ENCODE measurements around the gene TCF7L1.

TCF7L1 gene

DNA sequence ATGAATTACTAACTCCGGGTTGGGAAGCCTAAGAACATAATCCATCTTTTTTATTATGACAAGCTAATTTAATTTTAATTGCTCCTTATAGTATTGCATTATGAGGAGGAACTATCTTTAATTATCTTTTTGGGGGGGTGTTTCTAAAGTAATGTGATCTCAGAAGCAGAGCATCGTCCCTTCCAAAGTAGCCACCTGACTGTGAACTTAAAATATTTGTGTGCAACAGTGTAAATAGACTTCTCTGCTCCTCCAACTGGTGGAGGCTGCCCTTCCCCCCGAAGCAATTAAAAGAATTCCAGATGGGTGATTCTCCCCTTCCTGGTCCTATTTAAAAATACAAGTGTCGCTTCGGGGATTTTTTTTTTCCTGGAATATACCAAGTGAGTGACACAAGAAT lies 55.7 kb downstream of the TCF7L1 start:
- no peaks in the 10 kb centered on the region for H3K9me2 ChIP-seq (replicated peaks; ENCODE audit: low read depth, low read length)
- H3K4me3 ChIP-seq (ENCODE audit: low read length, poor library complexity, severe bottlenecking), result no peak overlapping the region
- H3F3A ChIP-seq (ENCODE audit: low read depth), result no peaks in the 10 kb centered on the region
- H3K79me2 ChIP-seq (ENCODE audit: insufficient read depth, low read length), result no peaks in the 10 kb centered on the region
- H3K4me2 ChIP-seq (ENCODE audit: low read depth, low read length, poor library complexity, severe bottlenecking), result no peak overlapping the region
- no peaks in the 10 kb centered on the region for H3K36me3 ChIP-seq (ENCODE audit: insufficient read depth, low read length)
- H3K9ac ChIP-seq (ENCODE audit: low read depth, low read length, poor library complexity, severe bottlenecking), result no peak overlapping the region
- no peak overlapping the region for H2AFZ ChIP-seq (ENCODE audit: low read length)
- H3K4me1 ChIP-seq (ENCODE audit: insufficient read depth, low read length, poor library complexity, severe bottlenecking), result no peaks in the 10 kb centered on the region
- H4K20me1 ChIP-seq (ENCODE audit: insufficient read depth, low read length, poor library complexity, severe bottlenecking), result no peaks in the 10 kb centered on the region
- no peaks in the 10 kb centered on the region for H3K27me3 ChIP-seq (ENCODE audit: insufficient read depth, low read length, poor library complexity, severe bottlenecking)
- TF ChIP-seq, protein P1, sequence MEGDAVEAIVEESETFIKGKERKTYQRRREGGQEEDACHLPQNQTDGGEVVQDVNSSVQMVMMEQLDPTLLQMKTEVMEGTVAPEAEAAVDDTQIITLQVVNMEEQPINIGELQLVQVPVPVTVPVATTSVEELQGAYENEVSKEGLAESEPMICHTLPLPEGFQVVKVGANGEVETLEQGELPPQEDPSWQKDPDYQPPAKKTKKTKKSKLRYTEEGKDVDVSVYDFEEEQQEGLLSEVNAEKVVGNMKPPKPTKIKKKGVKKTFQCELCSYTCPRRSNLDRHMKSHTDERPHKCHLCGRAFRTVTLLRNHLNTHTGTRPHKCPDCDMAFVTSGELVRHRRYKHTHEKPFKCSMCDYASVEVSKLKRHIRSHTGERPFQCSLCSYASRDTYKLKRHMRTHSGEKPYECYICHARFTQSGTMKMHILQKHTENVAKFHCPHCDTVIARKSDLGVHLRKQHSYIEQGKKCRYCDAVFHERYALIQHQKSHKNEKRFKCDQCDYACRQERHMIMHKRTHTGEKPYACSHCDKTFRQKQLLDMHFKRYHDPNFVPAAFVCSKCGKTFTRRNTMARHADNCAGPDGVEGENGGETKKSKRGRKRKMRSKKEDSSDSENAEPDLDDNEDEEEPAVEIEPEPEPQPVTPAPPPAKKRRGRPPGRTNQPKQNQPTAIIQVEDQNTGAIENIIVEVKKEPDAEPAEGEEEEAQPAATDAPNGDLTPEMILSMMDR (conservative IDR thresholded peaks at IDR 0.05; ENCODE audit: low read length), result no peak
- TF ChIP-seq EZH2phosphoT487 (IDR thresholded peaks at IDR 0.05; ENCODE audit: borderline replicate concordance), result no peak
- no peaks in the 10 kb centered on the region for H3K9me3 ChIP-seq (ENCODE audit: insufficient read depth, low read depth, low read length)

DNA sequence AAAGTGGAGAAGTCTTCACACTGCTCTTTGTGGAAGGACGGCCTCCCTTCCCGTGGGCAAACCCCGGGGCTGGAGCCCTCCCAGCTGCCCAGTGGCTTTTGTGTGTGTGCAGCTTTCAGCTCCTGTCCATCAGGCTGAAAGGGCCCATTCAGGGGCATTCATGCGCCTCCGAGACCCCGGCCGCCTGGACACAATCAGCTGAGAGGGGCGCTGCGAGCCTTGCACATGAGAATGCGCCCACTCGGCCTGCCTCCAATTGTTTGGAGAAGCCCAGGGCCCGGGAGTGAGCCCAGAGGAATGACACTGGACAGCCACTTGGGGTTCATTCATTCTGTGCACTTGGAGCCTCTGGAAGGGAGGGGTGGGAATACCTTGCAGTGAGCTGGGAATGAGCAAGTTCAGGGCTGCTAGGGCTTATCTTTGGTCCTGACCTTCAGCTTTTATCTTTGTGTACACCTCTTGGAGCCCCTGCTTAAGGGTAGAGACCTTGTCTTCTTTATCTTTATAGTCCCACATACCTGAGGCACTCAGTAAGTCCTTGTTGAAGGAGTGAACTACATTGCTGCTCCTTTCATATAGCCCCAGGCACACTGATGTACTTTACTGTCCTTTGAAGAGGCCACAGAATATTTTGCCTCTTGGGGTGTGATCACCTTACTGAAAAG lies 56.5 kb downstream of the TCF7L1 start:
- TF ChIP-seq, protein P1 (conservative IDR thresholded peaks at IDR 0.05; ENCODE audit: low read length), result no peak
- TF ChIP-seq EZH2phosphoT487 (IDR thresholded peaks at IDR 0.05; ENCODE audit: borderline replicate concordance), result no peak
- Histone ChIP-seq H3K9ac (ENCODE audit: low read depth, low read length, poor library complexity, severe bottlenecking) (no peak overlapping the region), H3K9me2 (replicated peaks; ENCODE audit: low read depth, low read length) (no peaks in the 10 kb centered on the region), H3K4me3 (ENCODE audit: low read length, poor library complexity, severe bottlenecking) (no peak overlapping the region), H3K79me2 (ENCODE audit: insufficient read depth, low read length) (no peaks in the 10 kb centered on the region), H3F3A (ENCODE audit: low read depth) (no peaks in the 10 kb centered on the region), H3K36me3 (ENCODE audit: insufficient read depth, low read length) (no peaks in the 10 kb centered on the region), H3K4me1 (ENCODE audit: insufficient read depth, low read length, poor library complexity, severe bottlenecking) (no peaks in the 10 kb centered on the region), H2AFZ (ENCODE audit: low read length) (no peak overlapping the region), H4K20me1 (ENCODE audit: insufficient read depth, low read length, poor library complexity, severe bottlenecking) (no peaks in the 10 kb centered on the region), H3K4me2 (ENCODE audit: low read depth, low read length, poor library complexity, severe bottlenecking) (no peak overlapping the region), H3K27me3 (ENCODE audit: insufficient read depth, low read length, poor library complexity, severe bottlenecking) (no peaks in the 10 kb centered on the region), H3K9me3 (ENCODE audit: insufficient read depth, low read depth, low read length) (no peaks in the 10 kb centered on the region)

DNA sequence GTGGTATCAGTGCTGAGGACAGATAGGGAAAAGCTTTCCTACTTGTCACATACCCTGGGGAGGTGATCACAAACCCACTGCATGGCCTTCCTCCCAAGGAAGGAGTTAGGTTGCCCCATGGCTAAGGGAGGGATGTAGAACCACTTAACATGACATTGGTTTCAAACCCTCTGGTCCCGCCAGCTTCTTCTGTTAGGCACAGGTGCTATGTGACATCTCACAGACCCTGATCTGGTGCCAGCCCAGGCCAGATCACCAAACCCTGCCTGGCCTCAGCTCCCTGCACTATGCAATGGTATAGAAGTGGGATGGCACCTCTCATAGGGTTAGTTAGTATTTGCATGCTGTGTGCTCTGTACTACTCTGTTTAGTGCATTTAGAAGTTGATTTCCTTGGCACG lies 58.0 kb downstream of the TCF7L1 start:
- Histone ChIP-seq H3K36me3 (ENCODE audit: insufficient read depth, low read length) (no peaks in the 10 kb centered on the region), H4K20me1 (ENCODE audit: insufficient read depth, low read length, poor library complexity, severe bottlenecking) (no peaks in the 10 kb centered on the region), H3K4me1 (ENCODE audit: insufficient read depth, low read length, poor library complexity, severe bottlenecking) (no peaks in the 10 kb centered on the region), H3K79me2 (ENCODE audit: insufficient read depth, low read length) (no peaks in the 10 kb centered on the region), H3K4me3 (ENCODE audit: low read length, poor library complexity, severe bottlenecking) (no peak overlapping the region), H3K9me2 (replicated peaks; ENCODE audit: low read depth, low read length) (no peaks in the 10 kb centered on the region), H3F3A (ENCODE audit: low read depth) (no peaks in the 10 kb centered on the region), H3K9me3 (ENCODE audit: insufficient read depth, low read depth, low read length) (no peaks in the 10 kb centered on the region), H3K27me3 (ENCODE audit: insufficient read depth, low read length, poor library complexity, severe bottlenecking) (no peaks in the 10 kb centered on the region), H3K4me2 (ENCODE audit: low read depth, low read length, poor library complexity, severe bottlenecking) (no peak overlapping the region), H2AFZ (ENCODE audit: low read length) (no peak overlapping the region), H3K9ac (ENCODE audit: low read depth, low read length, poor library complexity, severe bottlenecking) (no peak overlapping the region)
- TF ChIP-seq, protein P1 (conservative IDR thresholded peaks at IDR 0.05; ENCODE audit: low read length), result no peak
- TF ChIP-seq EZH2phosphoT487 (IDR thresholded peaks at IDR 0.05; ENCODE audit: borderline replicate concordance), result no peak
